ENCODE results near the gene BBS9. TPM values are rescaled to one million over a fixed set of nuclear protein-coding genes. Genes with fewer than 3 reads are reported as not detected.

The BBS9 gene
- total and polyA plus RNA-seq, 2 donors (not counting 1 experiment from before 2014, with no cell fraction given), result 8.4 to 45.2 TPM

- Histone ChIP-seq H3K9ac (ENCODE audit: low read length) (no peak overlapping the region), H3K4me2 (replicated peaks; ENCODE audit: low read depth, low read length, poor library complexity, severe bottlenecking) (no peak overlapping the region), H3K4me3 (ENCODE audit: control extremely low read depth in 1 of 5, extremely low read depth in 1 of 5, insufficient read depth in 1 of 5, low read depth in 2 of 5, low read length in 4 of 5) (no peak overlapping the region), H3K79me2 (ENCODE audit: control insufficient read depth, insufficient read depth, low read length) (no peaks in the 10 kb centered on the region), H2AFZ (ENCODE audit: insufficient read depth, low read depth, low read length, poor library complexity, severe bottlenecking) (no peak overlapping the region), H3K36me3 (replicated peaks in 1 of 2; ENCODE audit: control extremely low read depth in 1 of 2, control insufficient read depth in 1 of 2, extremely low read depth in 1 of 2, insufficient read depth in 2 of 2, low read length in 1 of 2) (no peaks in the 10 kb centered on the region), H3K4me1 (ENCODE audit: control insufficient read depth in 2 of 2, insufficient read depth in 2 of 2, low read length in 2 of 2) (no peaks in the 10 kb centered on the region), H3K9me3 (ENCODE audit: control extremely low read depth in 1 of 3, control insufficient read depth in 2 of 3, insufficient read depth in 1 of 3, low read length in 2 of 3) (no peaks in the 10 kb centered on the region), H3K27me3 (replicated peaks in 1 of 4; ENCODE audit: control extremely low read depth in 1 of 4, control insufficient read depth in 3 of 4, insufficient read depth in 4 of 4, low read length in 3 of 4) (no peaks in the 10 kb centered on the region), H4K20me1 (ENCODE audit: control insufficient read depth, insufficient read depth, low read length, poor library complexity, severe bottlenecking) (no peaks in the 10 kb centered on the region), H3K27ac (ENCODE audit: low read length in 2 of 2) (no peak overlapping the region)
- intact Hi-C loops (cut with micrococcal nuclease), result no loop called here
- no peak for DNase-seq
- ChIA-PET POLR2A (no interaction called here), CTCF (no interaction called here)
- no peak overlapping the region for H3K27ac Mint-ChIP-seq
- ATAC-seq (ENCODE audit: low read depth), result no peak
- no peaks in the 10 kb centered on the region for H3K27me3 Mint-ChIP-seq
- no peak overlapping the region for H3K4me3 Mint-ChIP-seq
- WGBS (ENCODE audit: insufficient coverage), result no CpG with 5 or more reads among the region's 1 CpG
- no peaks in the 10 kb centered on the region for H3K4me1 Mint-ChIP-seq
- H3K9me3 Mint-ChIP-seq (ENCODE audit: insufficient read depth), result no peaks in the 10 kb centered on the region
- TF ChIP-seq CTCF (IDR thresholded peaks at IDR 0.05) (no peak), EZH2 (IDR thresholded peaks at IDR 0.05; ENCODE audit: borderline replicate concordance, insufficient read depth, low read depth, low read length, poor library complexity, severe bottlenecking) (no peak)
These were observed 467.8 kb downstream of the BBS9 start for GRCh38 chr7:33597181-33597580.

GRCh38 chr7:33601101-33601500, 471.7 kb downstream of the BBS9 start:
- no peaks in the 10 kb centered on the region for H3K4me1 ChIP-seq (ENCODE audit: control insufficient read depth in 2 of 2, insufficient read depth in 2 of 2, low read length in 2 of 2)
- ATAC-seq (ENCODE audit: low read depth) (no peak), DNase-seq (no peak)
- H3K4me1 Mint-ChIP-seq, result no peaks in the 10 kb centered on the region
- H3K9ac ChIP-seq (ENCODE audit: low read length), result no peak overlapping the region
- H3K9me3 ChIP-seq (ENCODE audit: control extremely low read depth in 1 of 3, control insufficient read depth in 2 of 3, insufficient read depth in 1 of 3, low read length in 2 of 3), result no peaks in the 10 kb centered on the region
- TF ChIP-seq CTCF (IDR thresholded peaks at IDR 0.05), result no peak
- no peak for TF ChIP-seq EZH2 (IDR thresholded peaks at IDR 0.05; ENCODE audit: borderline replicate concordance, insufficient read depth, low read depth, low read length, poor library complexity, severe bottlenecking)
- no peak overlapping the region for H3K27ac Mint-ChIP-seq
- H3K27me3 ChIP-seq (replicated peaks in 1 of 4; ENCODE audit: control extremely low read depth in 1 of 4, control insufficient read depth in 3 of 4, insufficient read depth in 4 of 4, low read length in 3 of 4), result no peaks in the 10 kb centered on the region
- intact Hi-C loops (cut with micrococcal nuclease), result no loop called here
- POLR2A ChIA-PET, result no interaction called here
- H3K79me2 ChIP-seq (ENCODE audit: control insufficient read depth, insufficient read depth, low read length), result no peaks in the 10 kb centered on the region
- no peak overlapping the region for H3K4me3 ChIP-seq (ENCODE audit: control extremely low read depth in 1 of 5, extremely low read depth in 1 of 5, insufficient read depth in 1 of 5, low read depth in 2 of 5, low read length in 4 of 5)
- 100% methylated on average over 1 of the region's 4 CpGs for WGBS (ENCODE audit: insufficient coverage)
- no peak overlapping the region for H3K4me3 Mint-ChIP-seq
- H3K27ac ChIP-seq (ENCODE audit: low read length in 2 of 2), result no peak overlapping the region
- CTCF ChIA-PET, result no interaction called here
- H3K27me3 Mint-ChIP-seq, result no peaks in the 10 kb centered on the region
- H3K4me2 ChIP-seq (replicated peaks; ENCODE audit: low read depth, low read length, poor library complexity, severe bottlenecking), result no peak overlapping the region
- H3K9me3 Mint-ChIP-seq (ENCODE audit: insufficient read depth), result no peaks in the 10 kb centered on the region
- no peaks in the 10 kb centered on the region for H3K36me3 ChIP-seq (replicated peaks in 1 of 2; ENCODE audit: control extremely low read depth in 1 of 2, control insufficient read depth in 1 of 2, extremely low read depth in 1 of 2, insufficient read depth in 2 of 2, low read length in 1 of 2)
- no peak overlapping the region for H2AFZ ChIP-seq (ENCODE audit: insufficient read depth, low read depth, low read length, poor library complexity, severe bottlenecking)
- no peaks in the 10 kb centered on the region for H4K20me1 ChIP-seq (ENCODE audit: control insufficient read depth, insufficient read depth, low read length, poor library complexity, severe bottlenecking)

All from B cell (primary cell).